HepG2 (cell line): ENCODE data around the gene ARL8B. TPM values are rescaled to one million over a fixed set of nuclear protein-coding genes. Genes with fewer than 3 reads are reported as not detected.

ENCODE experiments used
- ARNT ChIP-seq: fragments of 450-650 bp; IDR thresholded peaks from 2 replicates; pipeline ENCODE4 v1.6.1; 2017
- EP300 ChIP-seq, 3 experiments: sonication (generic) in 1 of 3; formaldehyde crosslinking in 1 of 3; IDR thresholded peaks; 2 replicates each; pipeline versions ENCODE4 v1.5.1 to v1.6.1; 2011 to 2020; ENCODE audit warnings: low read depth in 2 of 3, low read length in 2 of 3, borderline replicate concordance in 1 of 3, improper control_type of control experiment in 1 of 3, mild to moderate bottlenecking in 1 of 3, missing genetic modification reagents in 1 of 3, moderate library complexity in 1 of 3
- FOXA3 ChIP-seq: IDR thresholded peaks from 2 replicates; pipeline ENCODE4 v1.6.1; 2016; ENCODE audit warnings: missing genetic modification reagents, missing compliant biosample characterization
- NR2F6 ChIP-seq, 2 experiments: IDR thresholded peaks; 2 replicates each; pipeline ENCODE4 v1.6.1; 2016; ENCODE audit warnings: antibody characterized with exemption in 1 of 2, mild to moderate bottlenecking in 1 of 2
- PHB2 ChIP-seq: fragments of 450-650 bp; IDR thresholded peaks from 2 replicates; pipeline ENCODE4 v1.6.1; 2018; ENCODE audit not compliant: partially characterized antibody
- RXRB ChIP-seq: IDR thresholded peaks from 2 replicates; pipeline ENCODE4 v1.6.1; 2016; ENCODE audit warnings: borderline replicate concordance, missing genetic modification reagents, missing compliant biosample characterization
- SOX6 ChIP-seq, 2 experiments: fragments of 450-650 bp in 1 of 2; sonication (generic) in 1 of 2; formaldehyde crosslinking in 1 of 2; IDR thresholded peaks; 2 replicates each; pipeline versions ENCODE4 v1.4.0 to v1.6.1; 2017 to 2020; ENCODE audit warnings: antibody characterized with exemption in 1 of 2, mild to moderate bottlenecking in 1 of 2, missing genetic modification reagents in 1 of 2
- ZKSCAN1 ChIP-seq: fragments of 150-350 bp; IDR thresholded peaks from 2 replicates; pipeline ENCODE4 v1.6.1; 2014; ENCODE audit warnings: low read length
- ZMYM4 ChIP-seq: sonication (generic); formaldehyde crosslinking; IDR thresholded peaks from 2 replicates; pipeline ENCODE4 v1.8.1; 2023; ENCODE audit warnings: mild to moderate bottlenecking, missing genetic modification reagents
- ZNF350 ChIP-seq: sonication (generic); formaldehyde crosslinking; IDR thresholded peaks from 2 replicates; pipeline ENCODE4 v1.4.0; 2020; ENCODE audit warnings: mild to moderate bottlenecking, low read depth, missing genetic modification reagents, borderline replicate concordance
- ZNF629 ChIP-seq: sonication (generic); formaldehyde crosslinking; conservative IDR thresholded peaks from 2 replicates; pipeline ENCODE4 v1.5.0; 2020; ENCODE audit warnings: missing genetic modification reagents
- ZNF644 ChIP-seq: IDR thresholded peaks from 2 replicates; pipeline ENCODE4 v1.6.1; 2016; ENCODE audit warnings: low read depth
- ZSCAN9 ChIP-seq: IDR thresholded peaks from 2 replicates; pipeline ENCODE4 v1.6.1; 2016; ENCODE audit warnings: borderline replicate concordance
- polyA plus RNA-seq, 8 experiments: library from polyadenylated mRNA; depleted of rRNA in 3 of 8; stranded (reverse) in 7 of 8; unstranded in 1 of 8; fragments of >200 nt; fragmentation: Illumina TruSeq in 4 of 8; extraction: Trizol in 4 of 8; gene quantifications; 2 replicates each; pipeline versions ENCODE4 v1.2.1 to v1.2.3, GENCODE V29; 2011 to 2016; ENCODE audit warnings: low read depth in 4 of 8, missing spikeins in 1 of 8, mixed read lengths in 1 of 8; ENCODE audit not compliant: insufficient read depth in 1 of 8
- total RNA-seq, 5 experiments: library from RNA; depleted of rRNA; stranded (reverse); fragments of >200 nt; fragmentation: Illumina TruSeq; extraction: Trizol; gene quantifications; 2 replicates each; pipeline ENCODE4 v1.2.3, GENCODE V29; 2016; ENCODE audit warnings: low read depth in 1 of 5
- TF ChIP-seq, protein P1 (sequence below): sonication (generic); formaldehyde crosslinking; IDR thresholded peaks from 2 replicates; pipeline ENCODE4 v1.4.0; 2020; ENCODE audit warnings: missing genetic modification reagents
- TF ChIP-seq, protein P2 (sequence below): IDR thresholded peaks from 2 replicates; pipeline ENCODE4 v1.6.1; 2012; ENCODE audit warnings: low read length, improper control_type of control experiment
- TF ChIP-seq, protein P3 (sequence below): sonication (generic); formaldehyde crosslinking; IDR thresholded peaks from 2 replicates; pipeline ENCODE4 v1.4.0; 2020; ENCODE audit warnings: missing genetic modification reagents, borderline replicate concordance
- TF ChIP-seq, protein P4 (sequence below): sonication (generic); formaldehyde crosslinking; IDR thresholded peaks from 2 replicates; pipeline ENCODE4 v1.8.1; 2023; ENCODE audit warnings: mild to moderate bottlenecking, moderate library complexity, missing genetic modification reagents
- TF ChIP-seq, protein P5 (sequence below): sonication (generic); formaldehyde crosslinking; IDR thresholded peaks from 2 replicates; pipeline ENCODE4 v1.4.0; 2020; ENCODE audit warnings: missing genetic modification reagents

The ARL8B gene
- total and polyA plus RNA-seq, 2 of the 13 experiments (the other 11 are each of a cell fraction or from before 2014, with no cell fraction given), result 23.5 to 30.4 TPM

DNA sequence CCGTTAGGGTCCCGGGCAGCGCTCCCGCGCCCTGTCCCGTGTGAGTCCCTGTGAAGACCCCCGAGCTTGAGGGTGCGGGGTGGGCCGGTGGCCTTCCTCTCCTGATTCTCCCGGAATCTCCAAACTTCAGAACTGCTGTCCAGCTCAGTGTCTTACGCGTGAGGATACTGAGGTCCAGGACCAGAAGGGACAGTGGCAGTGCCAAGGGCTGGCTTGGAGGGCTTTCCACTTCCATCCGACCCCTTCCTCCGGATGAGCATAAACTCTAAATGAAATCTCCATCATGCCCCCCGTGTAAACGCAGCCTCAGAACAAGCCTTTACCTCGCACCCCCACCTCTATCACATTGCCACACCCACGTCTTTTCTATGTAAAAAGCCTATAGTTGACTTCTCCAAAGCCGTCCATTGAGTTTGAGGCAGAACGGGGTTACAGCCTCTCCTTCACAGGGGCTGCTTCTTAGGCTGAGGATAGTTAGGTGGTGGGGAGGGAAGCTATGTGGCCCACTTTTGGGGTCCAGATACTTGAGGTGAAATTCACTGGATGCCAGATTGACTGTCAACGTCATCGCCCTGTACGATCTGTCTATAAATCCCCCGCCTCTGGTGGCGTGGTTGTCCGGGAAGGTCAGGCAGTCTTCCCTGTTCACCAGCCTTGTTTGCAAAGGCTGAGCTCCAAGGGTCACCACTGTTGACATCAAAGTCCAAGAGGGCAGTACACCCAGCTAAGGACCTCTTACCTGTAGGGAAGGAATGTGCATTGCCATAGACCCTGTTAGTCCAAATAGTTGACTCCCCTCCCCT is 66.5 kb downstream of the ARL8B start (continued):
- TF ChIP-seq PHB2, result no peak
- TF ChIP-seq, protein P1, sequence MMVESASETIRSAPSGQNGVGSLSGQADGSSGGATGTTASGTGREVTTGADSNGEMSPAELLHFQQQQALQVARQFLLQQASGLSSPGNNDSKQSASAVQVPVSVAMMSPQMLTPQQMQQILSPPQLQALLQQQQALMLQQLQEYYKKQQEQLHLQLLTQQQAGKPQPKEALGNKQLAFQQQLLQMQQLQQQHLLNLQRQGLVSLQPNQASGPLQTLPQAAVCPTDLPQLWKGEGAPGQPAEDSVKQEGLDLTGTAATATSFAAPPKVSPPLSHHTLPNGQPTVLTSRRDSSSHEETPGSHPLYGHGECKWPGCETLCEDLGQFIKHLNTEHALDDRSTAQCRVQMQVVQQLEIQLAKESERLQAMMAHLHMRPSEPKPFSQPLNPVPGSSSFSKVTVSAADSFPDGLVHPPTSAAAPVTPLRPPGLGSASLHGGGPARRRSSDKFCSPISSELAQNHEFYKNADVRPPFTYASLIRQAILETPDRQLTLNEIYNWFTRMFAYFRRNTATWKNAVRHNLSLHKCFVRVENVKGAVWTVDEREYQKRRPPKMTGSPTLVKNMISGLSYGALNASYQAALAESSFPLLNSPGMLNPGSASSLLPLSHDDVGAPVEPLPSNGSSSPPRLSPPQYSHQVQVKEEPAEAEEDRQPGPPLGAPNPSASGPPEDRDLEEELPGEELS (CRISPR knock-in tag), result peak; percentile 65
- no peak for TF ChIP-seq SOX6 (IDR thresholded peaks at IDR 0.05)
- TF ChIP-seq SOX6 (CRISPR knock-in tag; IDR thresholded peaks at IDR 0.05), result peak; percentile 54
- TF ChIP-seq ZSCAN9 (CRISPR knock-in tag), result peak; percentile 72; the same call in 1 of the 2 replicates
- peak; percentile 51; the same call in 1 of the 2 replicates for TF ChIP-seq ZNF644 (CRISPR knock-in tag)
- peak; percentile 79 for TF ChIP-seq NR2F6 (IDR thresholded peaks at IDR 0.05)
- TF ChIP-seq NR2F6 (CRISPR knock-in tag; IDR thresholded peaks at IDR 0.05), result peak; percentile 85
- no peak for TF ChIP-seq ZKSCAN1
- no peak for TF ChIP-seq ZNF350 (CRISPR knock-in tag)
- TF ChIP-seq, protein P2, sequence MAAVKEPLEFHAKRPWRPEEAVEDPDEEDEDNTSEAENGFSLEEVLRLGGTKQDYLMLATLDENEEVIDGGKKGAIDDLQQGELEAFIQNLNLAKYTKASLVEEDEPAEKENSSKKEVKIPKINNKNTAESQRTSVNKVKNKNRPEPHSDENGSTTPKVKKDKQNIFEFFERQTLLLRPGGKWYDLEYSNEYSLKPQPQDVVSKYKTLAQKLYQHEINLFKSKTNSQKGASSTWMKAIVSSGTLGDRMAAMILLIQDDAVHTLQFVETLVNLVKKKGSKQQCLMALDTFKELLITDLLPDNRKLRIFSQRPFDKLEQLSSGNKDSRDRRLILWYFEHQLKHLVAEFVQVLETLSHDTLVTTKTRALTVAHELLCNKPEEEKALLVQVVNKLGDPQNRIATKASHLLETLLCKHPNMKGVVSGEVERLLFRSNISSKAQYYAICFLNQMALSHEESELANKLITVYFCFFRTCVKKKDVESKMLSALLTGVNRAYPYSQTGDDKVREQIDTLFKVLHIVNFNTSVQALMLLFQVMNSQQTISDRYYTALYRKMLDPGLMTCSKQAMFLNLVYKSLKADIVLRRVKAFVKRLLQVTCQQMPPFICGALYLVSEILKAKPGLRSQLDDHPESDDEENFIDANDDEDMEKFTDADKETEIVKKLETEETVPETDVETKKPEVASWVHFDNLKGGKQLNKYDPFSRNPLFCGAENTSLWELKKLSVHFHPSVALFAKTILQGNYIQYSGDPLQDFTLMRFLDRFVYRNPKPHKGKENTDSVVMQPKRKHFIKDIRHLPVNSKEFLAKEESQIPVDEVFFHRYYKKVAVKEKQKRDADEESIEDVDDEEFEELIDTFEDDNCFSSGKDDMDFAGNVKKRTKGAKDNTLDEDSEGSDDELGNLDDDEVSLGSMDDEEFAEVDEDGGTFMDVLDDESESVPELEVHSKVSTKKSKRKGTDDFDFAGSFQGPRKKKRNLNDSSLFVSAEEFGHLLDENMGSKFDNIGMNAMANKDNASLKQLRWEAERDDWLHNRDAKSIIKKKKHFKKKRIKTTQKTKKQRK, result no peak
- TF ChIP-seq, protein P3, sequence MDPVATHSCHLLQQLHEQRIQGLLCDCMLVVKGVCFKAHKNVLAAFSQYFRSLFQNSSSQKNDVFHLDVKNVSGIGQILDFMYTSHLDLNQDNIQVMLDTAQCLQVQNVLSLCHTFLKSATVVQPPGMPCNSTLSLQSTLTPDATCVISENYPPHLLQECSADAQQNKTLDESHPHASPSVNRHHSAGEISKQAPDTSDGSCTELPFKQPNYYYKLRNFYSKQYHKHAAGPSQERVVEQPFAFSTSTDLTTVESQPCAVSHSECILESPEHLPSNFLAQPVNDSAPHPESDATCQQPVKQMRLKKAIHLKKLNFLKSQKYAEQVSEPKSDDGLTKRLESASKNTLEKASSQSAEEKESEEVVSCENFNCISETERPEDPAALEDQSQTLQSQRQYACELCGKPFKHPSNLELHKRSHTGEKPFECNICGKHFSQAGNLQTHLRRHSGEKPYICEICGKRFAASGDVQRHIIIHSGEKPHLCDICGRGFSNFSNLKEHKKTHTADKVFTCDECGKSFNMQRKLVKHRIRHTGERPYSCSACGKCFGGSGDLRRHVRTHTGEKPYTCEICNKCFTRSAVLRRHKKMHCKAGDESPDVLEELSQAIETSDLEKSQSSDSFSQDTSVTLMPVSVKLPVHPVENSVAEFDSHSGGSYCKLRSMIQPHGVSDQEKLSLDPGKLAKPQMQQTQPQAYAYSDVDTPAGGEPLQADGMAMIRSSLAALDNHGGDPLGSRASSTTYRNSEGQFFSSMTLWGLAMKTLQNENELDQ (CRISPR knock-in tag), result no peak
- TF ChIP-seq ZNF629 (CRISPR knock-in tag), result no peak
- TF ChIP-seq ZMYM4, result peak; percentile 76; the same call in 1 of the 2 replicates
- TF ChIP-seq RXRB (CRISPR knock-in tag), result peak; percentile 67
- TF ChIP-seq, protein P4, sequence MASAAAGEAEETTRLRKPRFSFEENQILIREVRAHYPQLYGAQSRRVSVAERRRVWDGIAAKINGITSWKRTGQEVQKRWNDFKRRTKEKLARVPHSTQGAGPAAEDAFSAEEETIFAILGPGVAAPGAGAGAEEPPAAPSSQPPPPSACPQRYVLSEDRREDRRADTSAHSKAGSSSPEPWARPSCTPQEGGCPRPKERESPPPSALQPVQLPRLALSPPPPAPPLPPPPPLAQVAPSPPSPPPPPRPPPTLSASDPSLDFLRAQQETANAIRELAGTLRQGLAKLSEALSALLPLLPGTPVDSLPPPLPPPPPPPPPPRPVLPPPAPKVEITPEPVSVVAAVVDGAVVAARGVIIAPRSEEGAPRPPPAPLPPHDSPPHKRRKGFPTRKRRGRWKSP (CRISPR knock-in tag), result peak; percentile 20; the same call in 1 of the 2 replicates
- TF ChIP-seq, protein P5, sequence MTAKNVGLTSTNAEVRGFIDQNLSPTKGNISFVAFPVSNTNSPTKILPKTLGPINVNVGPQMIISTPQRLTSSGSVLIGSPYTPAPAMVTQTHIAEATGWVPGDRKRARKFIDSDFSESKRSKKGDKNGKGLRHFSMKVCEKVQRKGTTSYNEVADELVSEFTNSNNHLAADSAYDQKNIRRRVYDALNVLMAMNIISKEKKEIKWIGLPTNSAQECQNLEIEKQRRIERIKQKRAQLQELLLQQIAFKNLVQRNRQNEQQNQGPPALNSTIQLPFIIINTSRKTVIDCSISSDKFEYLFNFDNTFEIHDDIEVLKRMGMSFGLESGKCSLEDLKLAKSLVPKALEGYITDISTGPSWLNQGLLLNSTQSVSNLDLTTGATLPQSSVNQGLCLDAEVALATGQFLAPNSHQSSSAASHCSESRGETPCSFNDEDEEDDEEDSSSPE (CRISPR knock-in tag), result no peak
- TF ChIP-seq EP300 (IDR thresholded peaks at IDR 0.05; ENCODE audit: low read depth in 2 of 2, low read length in 2 of 2), result peak in 1 of 2 experiments; percentile 52; a peak in 2 of 4 replicates
- peak; percentile 67 for TF ChIP-seq EP300 (CRISPR knock-in tag; IDR thresholded peaks at IDR 0.05; ENCODE audit: borderline replicate concordance)
- peak; percentile 91 for TF ChIP-seq FOXA3
- no peak for TF ChIP-seq ARNT
